Measurements from ENCODE around the gene LHFPL3.

- TF ChIP-seq CTCF (IDR thresholded peaks at IDR 0.05) (no peak), EZH2 (IDR thresholded peaks at IDR 0.05; ENCODE audit: borderline replicate concordance, insufficient read depth, low read depth, low read length, poor library complexity, severe bottlenecking) (no peak)
Observed at GRCh38 chr7:104943502-104944343, 615.3 kb downstream of the LHFPL3 start.

Measured in B cell (primary cell).